Effector CD8-positive, alpha-beta T cell (primary cell): Measurements from ENCODE around the gene NEGR1.

Experiments used
- DNase-seq: peaks from one replicate; lab custom pipeline; 2025; lab: John Stamatoyannopoulos, UW

NEGR1 gene

GRCh38 chr1:71781450-71781849, 500.9 kb downstream of the NEGR1 start:
- no peak for DNase-seq

- DNase-seq, result no peak
Measured at GRCh38 chr1:71780681-71781080, 501.7 kb downstream of the NEGR1 start.

- DNase-seq, result no peak
Measured at GRCh38 chr1:71778940-71779339, 503.4 kb downstream of the NEGR1 start.

GRCh38 chr1:71777094-71777493, 505.2 kb downstream of the NEGR1 start:
- no peak for DNase-seq

- no peak for DNase-seq
Measured at GRCh38 chr1:71774705-71775104, 507.6 kb downstream of the NEGR1 start.

- DNase-seq, result no peak
Measured at GRCh38 chr1:71770121-71770520, 512.2 kb downstream of the NEGR1 start.

GRCh38 chr1:71766748-71767147, 515.6 kb downstream of the NEGR1 start:
- DNase-seq, result no peak

GRCh38 chr1:71762514-71763255, 519.7 kb downstream of the NEGR1 start:
- DNase-seq, result no peak

GRCh38 chr1:71755441-71755840, 526.9 kb downstream of the NEGR1 start:
- DNase-seq, result no peak

- DNase-seq, result no peak
Measured at GRCh38 chr1:71753746-71754145, 528.6 kb downstream of the NEGR1 start.

- no peak for DNase-seq
Measured at GRCh38 chr1:71745326-71745725, 537.0 kb downstream of the NEGR1 start.

- no peak for DNase-seq
Measured at GRCh38 chr1:71743862-71744261, 538.5 kb downstream of the NEGR1 start.

GRCh38 chr1:71738910-71739309, 543.4 kb downstream of the NEGR1 start:
- no peak for DNase-seq

GRCh38 chr1:71738256-71738655, 544.1 kb downstream of the NEGR1 start:
- no peak for DNase-seq

- DNase-seq, result no peak
Measured at GRCh38 chr1:71737768-71738167, 544.6 kb downstream of the NEGR1 start.

- DNase-seq, result no peak
Measured at GRCh38 chr1:71733121-71733520, 549.2 kb downstream of the NEGR1 start.

GRCh38 chr1:71721532-71721931, 560.8 kb downstream of the NEGR1 start:
- no peak for DNase-seq

- DNase-seq, result no peak
Measured at GRCh38 chr1:71719330-71719729, 563.0 kb downstream of the NEGR1 start.

- no peak for DNase-seq
Measured at GRCh38 chr1:71717186-71717585, 565.2 kb downstream of the NEGR1 start.

GRCh38 chr1:71711456-71711855, 570.9 kb downstream of the NEGR1 start:
- DNase-seq, result no peak

GRCh38 chr1:71706029-71706671, 576.2 kb downstream of the NEGR1 start:
- no peak for DNase-seq

- no peak for DNase-seq
Measured at GRCh38 chr1:71698186-71698585, 584.2 kb downstream of the NEGR1 start.

GRCh38 chr1:71695821-71696220, 586.5 kb downstream of the NEGR1 start:
- no peak for DNase-seq

- DNase-seq, result no peak
Measured at GRCh38 chr1:71695084-71695483, 587.3 kb downstream of the NEGR1 start.
